Erythroblast (primary cell): ENCODE results near the gene USP15.

ENCODE experiments used
- GATA1 ChIP-seq: IDR thresholded peaks from 2 replicates; pipeline ENCODE4 v1.6.1; 2011; ENCODE audit warnings: low read depth, mild to moderate bottlenecking, control low read depth, low read length, moderate library complexity
- POLR2A ChIP-seq: IDR thresholded peaks from 2 replicates; pipeline ENCODE4 v1.6.1; 2011; ENCODE audit warnings: mild to moderate bottlenecking, low read length

DNA sequence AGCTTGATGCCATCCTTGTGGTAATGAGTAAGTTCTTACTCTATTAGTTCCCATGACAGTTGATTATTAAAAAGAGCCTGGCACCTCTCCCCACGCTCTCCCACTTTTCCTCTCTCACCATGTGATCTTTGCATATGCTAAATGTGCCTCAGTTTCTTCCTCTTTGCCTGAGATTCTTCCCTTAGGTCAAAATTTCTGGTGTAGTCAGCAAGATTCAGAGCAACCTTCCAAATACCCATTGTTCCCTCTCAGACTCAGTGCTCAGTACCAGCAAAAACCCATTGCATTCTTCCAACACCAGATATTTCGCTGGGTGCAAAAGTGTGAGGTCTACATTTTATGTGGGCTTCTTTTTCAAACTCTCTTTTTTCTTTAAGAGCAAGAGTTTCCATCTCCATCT, 10.8 kb upstream of the USP15 start:
- TF ChIP-seq POLR2A (no peak), GATA1 (no peak)
